ENCODE data around the gene ZNF736. TPM values are rescaled to one million over a fixed set of nuclear protein-coding genes. Genes with fewer than 3 reads are reported as not detected.
A peak's percentile ranks its signal among the peaks of the same experiment; 100 is the strongest.
"Not testable (repeated sequence)": the region's sequence is repeated elsewhere in the genome, so short reads cannot be mapped to it uniquely, and the experiment has no call there.

ZNF736 gene
- 10 to 100 TPM in 1 of 4 donors, 1 to 10 TPM in 3; 6.0 to 28.6 (median 8.0) TPM for total RNA-seq

- Histone ChIP-seq H3K4me3 (peak within 1 kb of the TSS; percentile 86), H3K36me3 (no peaks in the 10 kb centered on the region), H3K9me3 (no peaks in the 10 kb centered on the region), H3K27me3 (no peaks in the 10 kb centered on the region), H3K27ac (peak within 1 kb of the TSS; percentile 87), H3K4me1 (peaks cover 22% of the 10 kb centered on the region)
- TF ChIP-seq, protein P1, sequence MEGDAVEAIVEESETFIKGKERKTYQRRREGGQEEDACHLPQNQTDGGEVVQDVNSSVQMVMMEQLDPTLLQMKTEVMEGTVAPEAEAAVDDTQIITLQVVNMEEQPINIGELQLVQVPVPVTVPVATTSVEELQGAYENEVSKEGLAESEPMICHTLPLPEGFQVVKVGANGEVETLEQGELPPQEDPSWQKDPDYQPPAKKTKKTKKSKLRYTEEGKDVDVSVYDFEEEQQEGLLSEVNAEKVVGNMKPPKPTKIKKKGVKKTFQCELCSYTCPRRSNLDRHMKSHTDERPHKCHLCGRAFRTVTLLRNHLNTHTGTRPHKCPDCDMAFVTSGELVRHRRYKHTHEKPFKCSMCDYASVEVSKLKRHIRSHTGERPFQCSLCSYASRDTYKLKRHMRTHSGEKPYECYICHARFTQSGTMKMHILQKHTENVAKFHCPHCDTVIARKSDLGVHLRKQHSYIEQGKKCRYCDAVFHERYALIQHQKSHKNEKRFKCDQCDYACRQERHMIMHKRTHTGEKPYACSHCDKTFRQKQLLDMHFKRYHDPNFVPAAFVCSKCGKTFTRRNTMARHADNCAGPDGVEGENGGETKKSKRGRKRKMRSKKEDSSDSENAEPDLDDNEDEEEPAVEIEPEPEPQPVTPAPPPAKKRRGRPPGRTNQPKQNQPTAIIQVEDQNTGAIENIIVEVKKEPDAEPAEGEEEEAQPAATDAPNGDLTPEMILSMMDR (IDR thresholded peaks at IDR 0.05) = no peak
- peak in 1 of 2 donors; percentile 77 for TF ChIP-seq POLR2A (IDR thresholded peaks at IDR 0.05)
- peak in 2 of 3 donors; percentile 23 to 70 for TF ChIP-seq POLR2AphosphoS5 (IDR thresholded peaks at IDR 0.05)
- no peak for TF ChIP-seq EP300 (IDR thresholded peaks at IDR 0.05)
- 0% methylated on average over 30 of the region's 33 CpGs for WGBS
- peak; percentile 95 for DNase-seq (ENCODE audit: low spot score in 2 of 2)
These were observed at the start of gene ZNF736 for GRCh38 chr7:64313740-64314491. TSS of gene ZNF736 (plus strand) at chr7:64313961. CDS start at chr7:64314151, 190 bp downstream.

GRCh38 chr7:64266341-64266919 is 47.3 kb upstream of the ZNF736 start:
- Histone ChIP-seq H3K4me3 (no peak overlapping the region), H3K9me3 (peaks cover 35% of the 10 kb centered on the region), H3K27ac (no peak overlapping the region), H3K27me3 (no peaks in the 10 kb centered on the region), H3K36me3 (no peaks in the 10 kb centered on the region), H3K4me1 (no peaks in the 10 kb centered on the region)
- TF ChIP-seq EP300 (IDR thresholded peaks at IDR 0.05) = no peak
- DNase-seq (ENCODE audit: low spot score in 2 of 2) = no peak
- 89% methylated on average over 1 of the region's 1 CpG for WGBS

DNA sequence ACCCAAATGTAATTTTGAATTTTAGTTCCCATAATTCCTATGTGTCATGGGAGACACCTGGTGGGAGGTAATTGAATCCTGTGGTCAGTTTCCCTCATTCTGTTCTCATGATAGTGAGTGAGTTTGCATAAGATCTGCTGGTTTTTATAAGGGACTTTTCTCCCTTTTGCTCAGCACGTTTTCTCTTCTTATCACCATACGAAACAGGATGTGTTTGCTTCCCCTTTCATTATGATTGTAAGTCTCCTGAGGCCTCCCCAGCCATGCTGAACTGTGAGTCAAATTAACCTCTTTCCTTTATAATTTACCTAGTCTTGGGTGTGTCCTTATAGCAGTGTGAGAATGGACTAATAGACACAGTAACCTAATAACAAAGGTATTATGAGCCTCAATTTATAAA is 36.1 kb upstream of the ZNF736 start:
- no peaks in the 10 kb centered on the region for H3K36me3 ChIP-seq
- DNase-seq (ENCODE audit: low spot score in 2 of 2) = no peak
- TF ChIP-seq, protein P1 (IDR thresholded peaks at IDR 0.05) = no peak
- TF ChIP-seq POLR2A (IDR thresholded peaks at IDR 0.05) (no peak), EP300 (IDR thresholded peaks at IDR 0.05) (no peak), POLR2AphosphoS5 (IDR thresholded peaks at IDR 0.05) (no peak)

DNA sequence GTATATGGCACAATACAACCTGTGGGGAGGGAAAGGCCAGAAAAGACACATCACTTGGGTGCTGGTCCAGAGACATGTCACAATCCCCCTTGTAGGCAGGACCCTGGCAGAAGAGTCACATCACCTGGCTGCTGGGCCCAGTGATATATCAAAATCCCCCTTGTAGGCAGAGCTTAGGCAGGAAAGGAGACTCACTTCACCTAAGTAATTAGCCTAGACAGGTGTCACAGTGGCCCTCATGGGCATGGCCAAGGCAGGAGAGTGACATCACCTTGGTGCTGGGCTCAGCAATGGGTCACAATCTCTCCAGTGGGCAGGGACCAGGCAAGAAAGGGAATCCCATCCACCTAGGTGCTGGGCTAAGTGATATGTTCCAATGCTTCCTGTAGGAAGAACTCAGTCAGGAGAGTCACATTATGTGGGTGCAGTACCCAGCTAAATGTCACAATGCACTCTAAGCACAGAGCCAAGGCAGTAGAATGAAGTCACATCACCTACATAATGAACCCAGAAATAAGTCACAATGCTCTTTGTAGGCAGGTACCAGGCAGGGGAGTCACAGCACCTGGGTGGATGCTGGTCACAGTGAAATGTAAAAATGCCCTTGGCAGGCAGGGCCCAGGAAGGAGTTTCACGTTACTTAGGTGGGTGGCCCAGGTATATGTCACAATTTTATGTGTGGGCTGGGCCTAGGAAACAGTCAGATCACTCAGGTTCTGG is 18.9 kb upstream of the ZNF736 start:
- Histone ChIP-seq H3K36me3 (no peaks in the 10 kb centered on the region), H3K27ac (no peak overlapping the region), H3K4me3 (no peak overlapping the region), H3K9me3 (no peaks in the 10 kb centered on the region), H3K4me1 (no peaks in the 10 kb centered on the region), H3K27me3 (no peaks in the 10 kb centered on the region)
- no peak for DNase-seq (ENCODE audit: low spot score in 2 of 2)
- WGBS = 86% methylated on average over 1 of the region's 1 CpG
- no peak for TF ChIP-seq EP300 (IDR thresholded peaks at IDR 0.05)

More for the DNA sequence above, 36.1 kb upstream of the ZNF736 start:
- Histone ChIP-seq H3K27ac (no peak overlapping the region), H3K4me1 (no peaks in the 10 kb centered on the region), H3K4me3 (no peak overlapping the region), H3K9me3 (peaks cover 4% of the 10 kb centered on the region), H3K27me3 (no peaks in the 10 kb centered on the region)
- WGBS = 57% methylated on average over 2 of the region's 2 CpGs

DNA sequence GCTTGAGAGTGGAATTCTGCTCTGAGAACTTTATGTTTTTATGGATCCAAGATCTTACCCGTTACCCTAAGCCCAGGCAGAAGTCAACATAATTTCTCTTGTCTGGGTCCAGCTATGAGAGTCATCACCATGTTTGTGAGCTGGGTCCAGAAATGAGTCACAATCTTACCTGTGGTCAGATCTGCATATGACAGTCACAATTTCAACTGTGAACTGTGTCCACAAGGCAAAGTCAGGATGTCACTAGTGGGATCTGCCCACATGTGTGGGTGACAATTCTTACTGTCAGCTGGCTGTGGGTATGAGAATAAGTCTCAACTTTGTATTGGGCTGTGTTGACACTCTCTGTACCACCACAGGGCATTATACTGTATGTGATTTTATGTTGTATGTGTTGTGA is 16.3 kb upstream of the ZNF736 start:
- not testable (repeated sequence) for H3K36me3 ChIP-seq; DNase-seq (ENCODE audit: low spot score in 2 of 2); H3K9me3 ChIP-seq; H3K4me1 ChIP-seq; H3K27ac ChIP-seq; H3K27me3 ChIP-seq; H3K4me3 ChIP-seq
- WGBS = 91% methylated on average over 1 of the region's 1 CpG

DNA sequence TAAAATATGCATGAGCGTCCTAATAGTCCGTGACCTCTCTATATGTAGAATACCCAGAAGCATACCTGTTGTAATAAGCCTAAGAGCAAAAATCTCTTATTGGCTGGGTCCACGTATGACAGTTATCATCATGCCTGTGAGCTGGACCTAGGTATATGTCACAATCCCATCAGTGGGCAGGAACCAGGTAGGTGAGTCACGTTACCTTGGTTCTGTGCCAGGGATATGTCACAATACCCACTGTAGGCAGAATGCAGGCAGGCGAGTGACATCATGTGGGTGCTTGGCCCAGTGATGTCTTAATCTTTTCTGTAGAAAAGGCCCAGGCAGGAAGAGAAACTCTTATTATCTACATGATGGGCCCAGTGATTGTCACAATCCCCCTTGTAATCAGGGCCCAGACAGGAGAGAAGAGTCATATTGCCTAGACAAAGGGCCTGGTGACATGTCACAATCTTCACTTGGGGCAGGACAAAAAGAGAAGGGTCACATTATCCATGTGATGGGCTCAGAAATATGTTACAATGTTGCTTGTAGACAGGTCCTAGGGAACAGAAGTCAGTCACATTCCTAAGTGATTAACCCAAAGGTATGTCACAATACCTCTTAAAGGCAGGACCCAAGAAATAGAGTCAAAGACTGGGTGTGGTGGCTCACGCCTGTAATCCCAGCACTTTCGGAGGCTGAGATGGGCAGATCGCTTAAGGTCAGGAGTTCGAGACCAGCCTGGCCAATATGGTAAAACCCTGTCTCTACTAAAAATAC is 12.9 kb upstream of the ZNF736 start:
- H3K4me3 ChIP-seq = no peak overlapping the region
- H3K27me3 ChIP-seq = no peaks in the 10 kb centered on the region
- H3K36me3 ChIP-seq = no peaks in the 10 kb centered on the region
- no peak for TF ChIP-seq POLR2A (IDR thresholded peaks at IDR 0.05)
- DNase-seq (ENCODE audit: low spot score in 2 of 2) = no peak
- no peak overlapping the region for H3K27ac ChIP-seq
- H3K9me3 ChIP-seq = no peaks in the 10 kb centered on the region
- WGBS = 77% methylated on average over 9 of the region's 9 CpGs
- no peaks in the 10 kb centered on the region for H3K4me1 ChIP-seq

All from suprapubic skin (tissue), 4 donors.